Stomach (tissue), 4 donors: Measurements from ENCODE around the gene TPPP.

Experiments
- EP300 ChIP-seq: sonication (generic); formaldehyde crosslinking; IDR thresholded peaks from one replicate; pipeline ENCODE4 v1.6.1; 2017; ENCODE audit warnings: antibody characterized with exemption
- TF ChIP-seq, protein P1 (sequence below), 7 experiments: fragments of 450-650 bp in 4 of 7; fragments of 200-600 bp in 3 of 7; sonication (generic) in 3 of 7; IDR thresholded peaks; one replicate each; pipeline ENCODE4 v1.5.1; 2016 to 2019; ENCODE audit warnings: antibody characterized with exemption in 7 of 7, control low read depth in 2 of 7, mild to moderate bottlenecking in 1 of 7

DNA sequence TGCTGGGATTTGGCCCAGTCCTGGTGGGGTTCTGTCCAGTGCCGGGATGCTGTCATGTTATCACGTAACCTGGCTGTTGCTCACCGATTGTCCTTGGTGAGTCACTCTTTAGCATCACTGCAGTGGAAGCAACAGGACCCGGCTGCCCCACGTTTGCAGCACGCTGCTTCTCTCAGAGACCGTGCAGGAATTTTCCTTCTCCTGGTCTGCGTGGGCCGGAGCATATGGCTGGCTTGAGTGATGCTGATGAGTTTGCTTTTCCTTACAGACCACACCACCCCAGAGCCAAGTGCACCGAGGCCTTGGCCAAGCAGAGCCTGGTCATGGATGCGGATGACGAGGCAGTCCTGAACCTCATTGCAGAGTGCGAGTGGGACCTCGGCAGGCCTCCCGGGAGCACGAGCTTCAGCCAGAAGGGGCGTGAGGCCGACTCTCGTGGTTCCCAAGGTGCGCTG, 59.6 kb downstream of the TPPP start:
- TF ChIP-seq, protein P1, sequence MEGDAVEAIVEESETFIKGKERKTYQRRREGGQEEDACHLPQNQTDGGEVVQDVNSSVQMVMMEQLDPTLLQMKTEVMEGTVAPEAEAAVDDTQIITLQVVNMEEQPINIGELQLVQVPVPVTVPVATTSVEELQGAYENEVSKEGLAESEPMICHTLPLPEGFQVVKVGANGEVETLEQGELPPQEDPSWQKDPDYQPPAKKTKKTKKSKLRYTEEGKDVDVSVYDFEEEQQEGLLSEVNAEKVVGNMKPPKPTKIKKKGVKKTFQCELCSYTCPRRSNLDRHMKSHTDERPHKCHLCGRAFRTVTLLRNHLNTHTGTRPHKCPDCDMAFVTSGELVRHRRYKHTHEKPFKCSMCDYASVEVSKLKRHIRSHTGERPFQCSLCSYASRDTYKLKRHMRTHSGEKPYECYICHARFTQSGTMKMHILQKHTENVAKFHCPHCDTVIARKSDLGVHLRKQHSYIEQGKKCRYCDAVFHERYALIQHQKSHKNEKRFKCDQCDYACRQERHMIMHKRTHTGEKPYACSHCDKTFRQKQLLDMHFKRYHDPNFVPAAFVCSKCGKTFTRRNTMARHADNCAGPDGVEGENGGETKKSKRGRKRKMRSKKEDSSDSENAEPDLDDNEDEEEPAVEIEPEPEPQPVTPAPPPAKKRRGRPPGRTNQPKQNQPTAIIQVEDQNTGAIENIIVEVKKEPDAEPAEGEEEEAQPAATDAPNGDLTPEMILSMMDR (IDR thresholded peaks at IDR 0.05): no peak
- no peak for TF ChIP-seq EP300
